MM.1S (cell line): ENCODE results near the gene IREB2.

ENCODE experiments used
- EZH2 ChIP-seq: fragments of 300-600 bp; sonication (generic); optimal IDR thresholded peaks from 2 replicates; pipeline ENCODE3; 2017; ENCODE audit warnings: low read depth, mild to moderate bottlenecking, antibody characterized with exemption, low read length, mixed read lengths
- EZH2phosphoT487 ChIP-seq: fragments of 300-600 bp; sonication (generic); IDR thresholded peaks from 2 replicates; pipeline ENCODE4 v1.6.1; 2018; ENCODE audit warnings: antibody characterized with exemption, low read length
- TF ChIP-seq, protein P1 (sequence below): fragments of 300-600 bp; sonication (generic); IDR thresholded peaks from 2 replicates; pipeline ENCODE4 v1.5.1; 2016; ENCODE audit warnings: antibody characterized with exemption, low read length, mixed read lengths

DNA sequence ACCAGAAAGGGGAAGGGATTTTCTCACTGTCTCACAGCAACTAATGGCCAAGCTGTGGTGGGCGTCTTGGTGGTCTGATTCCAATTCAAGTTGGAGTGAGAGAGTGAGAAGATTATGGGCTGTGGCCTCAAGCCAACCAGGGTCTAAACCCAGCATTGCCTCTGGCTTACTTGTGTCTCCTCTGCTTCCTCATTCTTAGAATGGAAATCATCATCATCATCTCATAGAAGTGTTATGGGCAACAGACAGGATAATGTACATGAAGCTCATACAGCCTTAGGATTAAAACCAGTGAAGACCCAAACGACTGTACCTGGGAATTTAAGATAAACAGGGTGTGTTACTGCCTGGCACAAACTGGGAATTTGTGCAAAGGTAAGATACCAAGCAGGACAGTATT lies 29.1 kb upstream of the IREB2 start:
- TF ChIP-seq, protein P1, sequence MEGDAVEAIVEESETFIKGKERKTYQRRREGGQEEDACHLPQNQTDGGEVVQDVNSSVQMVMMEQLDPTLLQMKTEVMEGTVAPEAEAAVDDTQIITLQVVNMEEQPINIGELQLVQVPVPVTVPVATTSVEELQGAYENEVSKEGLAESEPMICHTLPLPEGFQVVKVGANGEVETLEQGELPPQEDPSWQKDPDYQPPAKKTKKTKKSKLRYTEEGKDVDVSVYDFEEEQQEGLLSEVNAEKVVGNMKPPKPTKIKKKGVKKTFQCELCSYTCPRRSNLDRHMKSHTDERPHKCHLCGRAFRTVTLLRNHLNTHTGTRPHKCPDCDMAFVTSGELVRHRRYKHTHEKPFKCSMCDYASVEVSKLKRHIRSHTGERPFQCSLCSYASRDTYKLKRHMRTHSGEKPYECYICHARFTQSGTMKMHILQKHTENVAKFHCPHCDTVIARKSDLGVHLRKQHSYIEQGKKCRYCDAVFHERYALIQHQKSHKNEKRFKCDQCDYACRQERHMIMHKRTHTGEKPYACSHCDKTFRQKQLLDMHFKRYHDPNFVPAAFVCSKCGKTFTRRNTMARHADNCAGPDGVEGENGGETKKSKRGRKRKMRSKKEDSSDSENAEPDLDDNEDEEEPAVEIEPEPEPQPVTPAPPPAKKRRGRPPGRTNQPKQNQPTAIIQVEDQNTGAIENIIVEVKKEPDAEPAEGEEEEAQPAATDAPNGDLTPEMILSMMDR, result no peak
- TF ChIP-seq EZH2phosphoT487 (no peak), EZH2 (no peak)
